Gastroesophageal sphincter (tissue), 4 donors: ENCODE measurements around the gene SEMA3C. TPM values are rescaled to one million over a fixed set of nuclear protein-coding genes. Genes with fewer than 3 reads are reported as not detected.

ENCODE experiments used
- ATAC-seq: fragments of 150-250 bp; one replicate; pipeline ENCODE4 v1.9.1; 2016; ENCODE audit warnings: mild to moderate bottlenecking, moderate library complexity
- H3K27ac ChIP-seq, 4 donors: fragments of 200-600 bp; sonication (generic) in 3 of 4; 1 replicate in 3 of 4; 2 replicates in 1 of 4; pipeline ENCODE4 v1.5.1; 2016 to 2019
- H3K27me3 ChIP-seq: fragments of 200-600 bp; sonication (generic); one replicate; pipeline ENCODE4 v1.5.1; 2019
- H3K36me3 ChIP-seq, 2 donors: fragments of 200-600 bp; sonication (generic); one replicate each; pipeline ENCODE4 v1.5.1; 2019; ENCODE audit warnings: control low read depth in 1 of 2
- H3K4me1 ChIP-seq, 3 donors: fragments of 200-600 bp; sonication (generic); 1 replicate in 2 of 3; 2 replicates in 1 of 3; pipeline ENCODE4 v1.5.1; 2016 to 2019; ENCODE audit warnings: control low read depth in 2 of 3
- H3K4me3 ChIP-seq, 2 donors: fragments of 200-600 bp; sonication (generic); one replicate each; pipeline ENCODE4 v1.5.1; 2019; ENCODE audit warnings: mild to moderate bottlenecking in 1 of 2, moderate library complexity in 1 of 2
- H3K9me3 ChIP-seq, 3 donors: fragments of 200-600 bp; sonication (generic); one replicate each; pipeline ENCODE4 v1.5.1; 2017 to 2019; ENCODE audit warnings: control low read depth in 2 of 3
- EP300 ChIP-seq: sonication (generic); formaldehyde crosslinking; IDR thresholded peaks from one replicate; pipeline ENCODE4 v1.6.1; 2017; ENCODE audit warnings: antibody characterized with exemption, mild to moderate bottlenecking
- POLR2A ChIP-seq, 2 donors: fragments of 450-650 bp; IDR thresholded peaks; one replicate each; pipeline ENCODE4 v1.6.1; 2017; ENCODE audit warnings: antibody characterized with exemption in 2 of 2, mild to moderate bottlenecking in 2 of 2, moderate library complexity in 1 of 2
- POLR2AphosphoS5 ChIP-seq: sonication (generic); formaldehyde crosslinking; IDR thresholded peaks from one replicate; pipeline ENCODE4 v1.6.1; 2017; ENCODE audit warnings: antibody characterized with exemption
- WGBS, 2 donors: methylation state at CpG; one replicate each; pipeline ENCODE4 v1.1.5; 2018; ENCODE audit warnings: low coverage in 1 of 2; 5-methylcytosine and 5-hydroxymethylcytosine counted together
- total RNA-seq, 4 donors: library from RNA; depleted of rRNA; stranded (reverse); fragments of >200 nt; gene quantifications; one replicate each; pipeline ENCODE4 v1.1.0, GENCODE V29; 2016
- TF ChIP-seq, protein P1 (sequence below), 4 experiments: fragments of 200-600 bp in 2 of 4; fragments of 450-650 bp in 2 of 4; sonication (generic) in 1 of 4; IDR thresholded peaks; one replicate each; pipeline ENCODE4 v1.5.1; 2017 to 2019; ENCODE audit warnings: antibody characterized with exemption in 4 of 4, mild to moderate bottlenecking in 2 of 4, moderate library complexity in 2 of 4

SEMA3C gene
- total RNA-seq, 4 donors from 2014 or later = 115 to 189 (median 160) TPM

GRCh38 chr7:80900583-80901576 lies 18.0 kb downstream of the SEMA3C start:
- 27 to 29% methylated on average over 4 of the region's 4 CpGs for WGBS, 2 donors
- ATAC-seq = peak; percentile 82
- H3K4me1 ChIP-seq = peaks cover 2 to 44% (median 5%) of the 10 kb centered on the region in 3 donors
- no peak overlapping the region for H3K4me3 ChIP-seq
- peaks cover 0 to 6% of the 10 kb centered on the region in 2 donors for H3K36me3 ChIP-seq
- peak overlapping the region; percentile 29 to 66 (median 48) for H3K27ac ChIP-seq
- no peaks in the 10 kb centered on the region for H3K9me3 ChIP-seq
- no peaks in the 10 kb centered on the region for H3K27me3 ChIP-seq
- TF ChIP-seq EP300 (no peak), POLR2AphosphoS5 (peak; percentile 88)

DNA sequence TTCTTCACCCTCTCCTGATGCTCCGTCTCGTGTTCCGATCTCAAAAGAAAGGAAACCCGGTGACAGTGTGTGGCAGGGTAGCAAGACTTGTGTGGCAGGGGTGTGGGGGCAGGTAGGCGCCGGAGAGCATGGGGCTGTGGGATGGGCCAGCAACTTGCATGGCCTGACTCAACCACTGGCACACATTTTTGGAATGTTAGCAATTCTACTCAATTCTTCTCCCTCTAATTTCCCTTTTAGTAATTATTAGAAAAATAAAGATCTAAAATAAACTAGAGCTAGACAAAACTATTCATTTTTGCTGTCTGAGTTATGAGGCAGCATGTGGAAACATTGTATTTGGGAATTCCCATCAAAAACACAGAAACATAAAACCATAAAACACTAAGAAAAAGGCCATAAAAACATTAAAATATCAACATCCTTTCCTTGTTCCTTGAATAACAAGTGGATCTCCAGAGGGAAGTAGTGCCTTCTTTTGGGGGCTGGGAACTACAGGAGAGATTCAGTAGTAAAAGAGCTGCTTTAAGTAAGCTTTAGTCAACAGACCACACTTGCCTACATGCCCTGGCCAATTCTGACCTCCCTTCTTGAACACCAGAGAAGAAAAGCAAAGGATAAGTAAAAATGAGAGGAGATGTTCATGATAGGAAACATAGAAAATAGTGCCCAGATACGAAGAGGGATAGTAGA lies 21.8 kb downstream of the SEMA3C start:
- Histone ChIP-seq H3K9me3 (no peaks in the 10 kb centered on the region), H3K27ac (no peak overlapping the region), H3K4me1 (peaks cover 0 to 22% (median 0%) of the 10 kb centered on the region in 3 donors), H3K4me3 (no peak overlapping the region), H3K27me3 (no peaks in the 10 kb centered on the region), H3K36me3 (peaks cover 0 to 6% of the 10 kb centered on the region in 2 donors)
- 78 to 88% methylated on average over 1 of the region's 7 CpGs for WGBS, 2 donors
- TF ChIP-seq POLR2A (IDR thresholded peaks at IDR 0.05) (no peak), EP300 (no peak), POLR2AphosphoS5 (no peak)
- TF ChIP-seq, protein P1, sequence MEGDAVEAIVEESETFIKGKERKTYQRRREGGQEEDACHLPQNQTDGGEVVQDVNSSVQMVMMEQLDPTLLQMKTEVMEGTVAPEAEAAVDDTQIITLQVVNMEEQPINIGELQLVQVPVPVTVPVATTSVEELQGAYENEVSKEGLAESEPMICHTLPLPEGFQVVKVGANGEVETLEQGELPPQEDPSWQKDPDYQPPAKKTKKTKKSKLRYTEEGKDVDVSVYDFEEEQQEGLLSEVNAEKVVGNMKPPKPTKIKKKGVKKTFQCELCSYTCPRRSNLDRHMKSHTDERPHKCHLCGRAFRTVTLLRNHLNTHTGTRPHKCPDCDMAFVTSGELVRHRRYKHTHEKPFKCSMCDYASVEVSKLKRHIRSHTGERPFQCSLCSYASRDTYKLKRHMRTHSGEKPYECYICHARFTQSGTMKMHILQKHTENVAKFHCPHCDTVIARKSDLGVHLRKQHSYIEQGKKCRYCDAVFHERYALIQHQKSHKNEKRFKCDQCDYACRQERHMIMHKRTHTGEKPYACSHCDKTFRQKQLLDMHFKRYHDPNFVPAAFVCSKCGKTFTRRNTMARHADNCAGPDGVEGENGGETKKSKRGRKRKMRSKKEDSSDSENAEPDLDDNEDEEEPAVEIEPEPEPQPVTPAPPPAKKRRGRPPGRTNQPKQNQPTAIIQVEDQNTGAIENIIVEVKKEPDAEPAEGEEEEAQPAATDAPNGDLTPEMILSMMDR (IDR thresholded peaks at IDR 0.05) = no peak
- no peak for ATAC-seq

- ATAC-seq = no peak
- Histone ChIP-seq H3K9me3 (no peaks in the 10 kb centered on the region), H3K4me1 (peaks cover 4 to 24% (median 11%) of the 10 kb centered on the region in 3 donors), H3K27me3 (no peaks in the 10 kb centered on the region), H3K36me3 (peaks cover 0 to 6% of the 10 kb centered on the region in 2 donors), H3K27ac (no peak overlapping the region), H3K4me3 (no peak overlapping the region)
- 89 to 92% methylated on average over 4 of the region's 4 CpGs for WGBS, 2 donors
- TF ChIP-seq EP300 (no peak), POLR2AphosphoS5 (no peak), POLR2A (IDR thresholded peaks at IDR 0.05) (no peak)
- TF ChIP-seq, protein P1 (IDR thresholded peaks at IDR 0.05) = no peak
These were observed 23.8 kb downstream of the SEMA3C start for GRCh38 chr7:80895056-80895455.

- Histone ChIP-seq H3K4me1 (peaks cover 4 to 26% (median 11%) of the 10 kb centered on the region in 3 donors), H3K4me3 (no peak overlapping the region), H3K36me3 (peaks cover 0 to 5% of the 10 kb centered on the region in 2 donors), H3K27me3 (no peaks in the 10 kb centered on the region), H3K9me3 (no peaks in the 10 kb centered on the region), H3K27ac (peak overlapping the region in 3 of 4 donors; percentile 46 to 49 (median 48))
- 94 to 97% methylated on average over 3 of the region's 3 CpGs for WGBS, 2 donors
- TF ChIP-seq POLR2AphosphoS5 = no peak
- TF ChIP-seq, protein P1 (IDR thresholded peaks at IDR 0.05) = no peak
- no peak for TF ChIP-seq EP300
- no peak for TF ChIP-seq POLR2A (IDR thresholded peaks at IDR 0.05)
- no peak for ATAC-seq
These were observed 27.6 kb downstream of the SEMA3C start for GRCh38 chr7:80891259-80891544.
